Urothelium cell line (cell line): ENCODE results near the gene SASS6.

Experiments
- DNase-seq: peaks from one replicate; pipeline ENCODE4 v3.0.0; 2011; ENCODE audit warnings: low spot score, mixed read lengths
- FAIRE-seq: peaks from 2 replicates; lab custom pipeline; 2011; peaks lifted over from hg19 to GRCh38; lab: Jason Lieb, UNC

Gene SASS6, protein sequence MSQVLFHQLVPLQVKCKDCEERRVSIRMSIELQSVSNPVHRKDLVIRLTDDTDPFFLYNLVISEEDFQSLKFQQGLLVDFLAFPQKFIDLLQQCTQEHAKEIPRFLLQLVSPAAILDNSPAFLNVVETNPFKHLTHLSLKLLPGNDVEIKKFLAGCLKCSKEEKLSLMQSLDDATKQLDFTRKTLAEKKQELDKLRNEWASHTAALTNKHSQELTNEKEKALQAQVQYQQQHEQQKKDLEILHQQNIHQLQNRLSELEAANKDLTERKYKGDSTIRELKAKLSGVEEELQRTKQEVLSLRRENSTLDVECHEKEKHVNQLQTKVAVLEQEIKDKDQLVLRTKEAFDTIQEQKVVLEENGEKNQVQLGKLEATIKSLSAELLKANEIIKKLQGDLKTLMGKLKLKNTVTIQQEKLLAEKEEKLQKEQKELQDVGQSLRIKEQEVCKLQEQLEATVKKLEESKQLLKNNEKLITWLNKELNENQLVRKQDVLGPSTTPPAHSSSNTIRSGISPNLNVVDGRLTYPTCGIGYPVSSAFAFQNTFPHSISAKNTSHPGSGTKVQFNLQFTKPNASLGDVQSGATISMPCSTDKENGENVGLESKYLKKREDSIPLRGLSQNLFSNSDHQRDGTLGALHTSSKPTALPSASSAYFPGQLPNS

DNA sequence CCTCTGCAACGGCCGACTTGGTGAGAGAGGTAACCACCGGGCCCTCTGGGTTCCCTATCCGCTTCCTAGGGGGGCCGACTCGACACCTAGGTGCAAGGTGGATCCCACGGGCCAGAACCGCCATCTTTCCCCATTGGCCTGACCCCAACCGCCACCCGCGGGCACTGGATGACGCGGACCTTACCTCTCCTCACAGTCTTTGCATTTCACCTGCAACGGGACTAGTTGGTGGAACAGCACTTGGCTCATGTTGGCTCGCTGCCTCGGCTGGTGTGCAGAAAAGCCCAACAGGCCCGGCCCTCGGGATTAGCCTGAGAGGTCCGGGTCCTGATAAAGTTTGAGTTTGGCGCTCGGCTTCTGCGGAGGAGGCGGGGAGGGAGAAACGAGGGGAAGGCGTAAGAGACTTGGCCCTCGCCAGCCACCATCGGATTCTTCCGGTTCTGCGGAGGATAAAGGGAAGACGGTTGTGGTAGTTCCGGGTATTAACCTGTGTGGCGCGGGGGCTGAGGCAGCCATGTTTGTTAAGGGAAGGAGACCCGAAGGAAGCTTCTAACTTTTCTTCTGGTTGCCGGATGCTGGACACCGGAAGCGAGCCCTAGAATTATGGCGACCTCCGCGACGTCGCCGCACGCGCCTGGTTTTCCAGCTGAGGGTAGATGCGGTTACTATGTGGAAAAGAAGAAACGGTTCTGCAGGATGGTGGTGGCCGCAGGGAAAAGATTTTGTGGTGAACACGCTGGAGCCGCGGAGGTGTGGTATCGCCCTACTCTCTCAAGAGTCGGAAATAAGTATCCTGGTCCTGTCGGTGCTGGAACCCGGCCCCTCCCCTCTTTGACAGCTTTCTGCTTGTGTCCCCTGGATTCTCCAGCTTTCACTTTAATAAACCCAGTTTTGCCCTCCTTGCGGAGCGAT lies at the start of gene SASS6, which contains the start of gene TRMT13:
Gene SASS6, minus strand, starts transcription at position 365 of the 912 bp plus-strand sequence. Its CDS starts 116 bp downstream, at position 249.
Gene TRMT13, plus strand, starts transcription at position 598 of the 912 bp plus-strand sequence. Its CDS starts 6 bp downstream, at position 604.
- DNase-seq (peak; percentile 94), FAIRE-seq (no peak)

DNA sequence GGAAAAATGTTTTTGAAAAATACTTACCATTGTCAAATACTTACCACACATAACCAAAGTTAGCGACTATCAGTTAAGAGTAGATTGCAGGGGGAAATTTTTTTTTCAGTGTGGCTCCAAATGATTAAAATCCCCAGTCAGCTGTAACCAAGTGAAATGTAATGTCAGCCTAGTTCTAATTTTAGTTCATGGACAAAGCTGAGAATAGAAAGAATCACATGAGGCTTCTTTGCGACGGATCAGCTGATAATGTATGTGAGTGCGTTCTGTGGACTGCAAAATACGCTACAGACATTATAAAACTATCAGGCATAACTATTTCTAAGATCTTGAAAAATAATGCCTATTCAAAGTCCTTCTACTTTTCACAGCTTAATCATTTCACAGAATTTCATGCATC lies 45.4 kb upstream of the SASS6 start, which contains the start of gene LRRC39:
Gene LRRC39, minus strand, starts transcription at position 166 of the 400 bp plus-strand sequence. CDS start 9,740 bp downstream, outside the sequence.
- FAIRE-seq (no peak), DNase-seq (no peak)

DNA sequence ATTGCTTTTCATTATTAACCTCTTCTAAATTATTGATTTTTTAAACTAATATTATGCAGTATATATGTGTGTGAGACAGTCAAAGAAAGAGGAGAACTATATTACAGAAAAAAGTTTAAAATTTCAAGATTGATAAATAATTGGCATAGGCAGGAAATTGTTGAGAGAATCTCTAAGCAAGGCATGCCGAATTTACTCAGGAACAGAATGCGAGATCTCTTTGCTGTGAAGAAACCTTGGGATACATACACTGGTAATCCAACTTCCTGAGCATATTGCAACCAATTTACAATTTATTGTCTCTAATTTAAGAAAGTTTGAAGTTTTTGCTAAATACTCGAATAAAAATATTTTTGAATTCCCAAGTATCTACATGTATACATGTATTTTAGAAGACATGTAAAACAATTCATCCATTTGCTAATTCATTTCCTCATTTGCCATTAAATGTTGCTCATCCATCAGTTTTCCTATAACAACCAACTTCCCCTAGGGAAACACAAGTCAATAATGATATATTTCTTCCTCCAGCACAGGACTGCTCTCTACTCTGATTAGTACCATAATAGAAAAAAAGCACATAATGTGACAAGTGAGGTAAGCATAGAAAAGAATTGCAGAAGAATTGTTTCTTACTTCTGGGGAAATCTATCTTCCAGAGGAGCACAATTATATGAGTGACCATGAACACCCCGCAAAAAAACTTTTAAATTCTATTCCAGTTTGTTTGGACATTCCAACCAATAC lies 44.7 kb upstream of the SASS6 start:
- FAIRE-seq (no peak), DNase-seq (no peak)

DNA sequence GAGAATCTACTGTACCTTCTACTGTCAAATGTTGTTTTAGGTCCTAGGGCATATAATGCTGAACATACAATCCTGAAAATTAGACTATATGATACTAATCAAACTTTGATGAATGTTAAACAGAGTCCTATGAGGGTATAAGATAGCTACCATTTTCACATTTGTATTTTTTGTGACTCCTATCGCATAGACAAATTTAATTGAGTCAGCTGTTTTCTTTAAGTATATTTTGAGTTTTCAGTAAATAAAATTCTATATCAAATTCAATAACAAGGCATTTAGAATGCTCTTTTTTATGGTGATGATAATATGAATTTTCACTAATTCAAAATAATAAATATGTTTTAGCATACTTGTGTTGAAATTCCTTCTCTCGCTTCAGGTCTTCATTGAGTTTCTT lies 35.3 kb upstream of the SASS6 start:
- DNase-seq (no peak), FAIRE-seq (no peak)

DNA sequence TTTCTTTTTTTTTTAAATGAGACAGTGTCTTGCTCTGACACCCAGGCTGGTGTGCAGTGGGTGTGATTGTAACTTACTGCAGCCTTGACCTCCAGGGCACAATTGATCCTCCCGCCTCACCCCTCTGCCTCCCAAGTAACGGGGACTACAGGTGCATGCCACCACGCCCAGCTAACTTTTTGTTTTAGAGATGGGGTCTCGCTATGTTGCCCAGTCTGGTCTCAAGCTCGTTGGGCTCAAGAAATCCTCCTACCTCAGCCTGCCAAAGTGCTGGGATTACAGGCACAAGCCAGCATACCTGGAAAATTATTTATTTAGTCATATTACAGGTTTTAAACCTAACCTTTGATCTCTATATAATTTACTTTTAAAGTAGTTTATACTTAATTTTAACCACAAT lies 32.0 kb upstream of the SASS6 start:
- FAIRE-seq (no peak), DNase-seq (no peak)

DNA sequence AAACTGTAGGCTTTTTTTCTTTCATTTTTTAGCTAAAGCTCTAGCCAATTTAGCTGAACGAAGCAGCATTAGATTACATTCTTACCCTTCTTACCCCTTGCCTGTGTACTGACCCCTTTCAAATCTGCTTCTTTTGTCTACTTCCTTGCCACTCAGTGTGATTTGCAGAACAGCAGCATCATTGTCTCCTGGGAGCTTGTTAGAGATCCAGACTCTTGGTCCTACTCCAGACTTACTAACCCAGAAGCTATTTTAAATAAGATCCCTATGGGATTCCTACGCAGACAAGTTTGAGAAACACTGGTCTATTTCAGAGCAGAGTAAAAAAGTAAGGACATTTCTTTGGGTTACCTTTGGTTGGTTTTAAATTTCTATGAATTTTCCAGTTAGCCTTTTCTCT lies 31.5 kb upstream of the SASS6 start:
- DNase-seq (no peak), FAIRE-seq (no peak)

DNA sequence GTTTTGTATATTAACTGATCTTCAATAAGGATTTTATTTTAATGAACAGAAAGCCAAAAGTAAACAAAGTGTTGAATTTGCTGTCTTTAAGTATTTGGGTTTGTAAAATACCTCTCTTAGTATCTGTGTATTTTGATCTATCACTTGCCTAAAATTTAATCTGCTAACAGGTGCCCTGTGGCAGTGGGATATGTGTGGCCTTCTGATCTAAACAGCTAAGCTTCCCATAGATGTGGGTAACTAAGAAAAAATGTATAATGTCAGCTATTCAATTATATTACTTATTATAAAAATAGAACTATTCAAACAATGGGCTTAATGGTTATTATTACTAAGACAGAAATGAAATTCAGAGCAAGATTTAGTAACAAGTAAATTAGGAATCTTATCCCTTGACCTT lies 30.2 kb upstream of the SASS6 start:
- FAIRE-seq (no peak), DNase-seq (no peak)

DNA sequence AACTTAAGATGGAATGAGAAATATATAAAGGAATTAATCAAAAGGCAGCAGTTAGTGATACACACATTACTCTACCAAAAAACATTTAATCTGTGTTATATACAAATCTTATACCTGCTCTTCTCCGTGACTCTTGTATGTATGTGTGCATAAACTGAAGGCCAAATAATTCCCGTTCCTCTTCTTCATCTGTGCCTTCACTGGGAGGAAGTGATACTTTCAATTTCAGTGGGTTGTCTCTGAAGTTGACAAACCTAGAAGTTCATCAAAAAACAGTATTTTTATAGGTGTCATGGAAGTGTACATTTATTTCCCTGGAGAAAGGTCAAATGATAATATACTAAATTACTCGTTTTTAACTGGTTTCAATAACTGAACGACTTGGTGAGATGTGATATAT lies 19.5 kb upstream of the SASS6 start:
- no peak for DNase-seq
- FAIRE-seq, result no peak

DNA sequence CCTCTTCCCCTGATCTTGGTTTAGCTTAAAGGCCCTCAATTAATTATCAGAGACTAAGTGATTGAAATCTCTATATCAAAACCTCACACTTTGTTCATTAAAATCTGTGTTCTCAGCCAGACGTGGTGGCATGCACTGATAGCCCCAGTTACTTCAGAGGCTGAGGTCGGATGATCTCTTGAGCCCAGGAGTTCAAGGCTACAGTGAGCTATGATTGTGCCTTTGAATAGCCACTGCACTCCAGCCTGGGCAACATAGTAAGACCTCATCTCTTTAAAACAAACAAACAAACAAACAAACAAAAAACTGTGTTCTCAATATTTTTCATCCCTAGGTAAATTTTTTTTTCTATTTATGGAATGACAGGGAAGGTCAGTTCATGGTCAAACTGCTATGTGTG lies 18.9 kb upstream of the SASS6 start:
- DNase-seq (no peak), FAIRE-seq (no peak)

DNA sequence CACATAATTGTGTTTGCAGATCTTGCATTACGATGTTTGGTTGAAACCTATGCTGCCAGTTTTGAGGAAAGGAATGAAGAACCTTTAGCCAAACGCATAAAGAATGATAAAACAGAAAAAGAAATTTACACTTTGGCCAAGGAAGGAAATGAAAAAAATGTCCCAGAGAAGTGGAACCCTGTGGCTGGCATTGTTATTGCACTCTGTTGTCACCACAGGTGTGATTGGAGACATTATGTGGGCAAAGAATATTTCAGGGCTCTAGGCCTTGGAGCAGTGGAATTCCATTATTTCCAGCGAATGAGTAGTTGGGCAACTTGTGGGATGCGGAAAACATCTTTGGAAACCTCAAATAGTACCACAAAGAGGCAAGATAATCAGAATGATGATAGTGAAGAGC lies 15.1 kb upstream of the SASS6 start:
- DNase-seq (no peak), FAIRE-seq (no peak)

DNA sequence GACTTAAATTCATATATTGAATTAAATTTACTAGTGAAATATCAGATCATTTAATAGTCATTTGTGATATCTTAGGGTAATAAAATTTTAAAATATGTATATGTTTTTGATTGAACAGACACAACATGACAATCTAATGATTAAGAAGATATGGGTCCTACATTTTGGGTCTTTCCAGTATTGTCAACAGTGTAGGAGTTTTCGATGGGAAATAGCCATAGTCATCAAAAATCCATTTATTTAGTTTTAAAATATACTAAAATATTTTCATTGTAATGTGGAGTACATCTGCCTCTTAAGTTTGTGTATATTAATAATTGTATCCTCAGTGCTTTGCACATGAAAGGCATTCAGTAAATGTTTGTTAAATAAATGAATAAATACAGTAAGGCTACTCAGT lies 14.2 kb upstream of the SASS6 start:
- no peak for FAIRE-seq

DNA sequence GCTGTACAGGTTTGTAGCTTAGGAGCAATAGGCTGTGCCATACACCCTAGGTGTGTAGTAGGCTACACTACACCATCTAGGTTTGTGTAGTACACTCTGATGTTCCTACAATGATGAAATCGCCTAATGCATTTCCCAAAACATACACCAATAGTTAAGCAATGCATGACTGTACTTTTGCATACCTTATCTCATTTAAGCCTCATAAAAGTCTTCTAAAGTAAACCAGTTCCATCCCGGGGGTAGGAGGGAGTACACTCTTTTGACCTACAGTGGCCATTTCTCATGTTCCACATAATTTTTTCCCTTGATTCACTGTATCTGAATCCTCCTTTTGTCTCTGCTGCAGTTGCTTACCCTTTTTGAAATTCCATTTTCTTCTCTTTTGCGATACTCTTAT lies 12.4 kb upstream of the SASS6 start:
- FAIRE-seq, result no peak
- no peak for DNase-seq

More for the DNA sequence above, 14.2 kb upstream of the SASS6 start:
- DNase-seq, result no peak

DNA sequence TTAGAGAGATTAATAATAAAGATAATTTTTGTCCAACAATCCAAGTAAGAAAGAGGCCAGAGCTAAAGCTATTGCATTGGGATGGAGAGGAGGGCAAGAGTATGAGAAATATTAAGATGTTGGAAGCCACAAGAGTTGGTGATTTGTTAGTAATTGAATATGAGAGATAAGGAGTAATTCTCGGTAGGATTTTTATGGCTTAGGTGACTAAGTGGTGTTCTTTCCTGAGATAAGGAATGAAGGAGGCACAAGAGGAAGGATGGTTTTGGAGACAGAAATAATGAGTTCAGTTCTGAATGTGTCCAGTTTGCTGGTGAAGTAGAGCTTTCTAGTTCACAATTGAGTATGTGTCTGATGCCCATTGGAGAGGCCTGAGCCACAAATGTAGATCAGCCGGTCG lies 9.6 kb upstream of the SASS6 start:
- FAIRE-seq (no peak), DNase-seq (no peak)

DNA sequence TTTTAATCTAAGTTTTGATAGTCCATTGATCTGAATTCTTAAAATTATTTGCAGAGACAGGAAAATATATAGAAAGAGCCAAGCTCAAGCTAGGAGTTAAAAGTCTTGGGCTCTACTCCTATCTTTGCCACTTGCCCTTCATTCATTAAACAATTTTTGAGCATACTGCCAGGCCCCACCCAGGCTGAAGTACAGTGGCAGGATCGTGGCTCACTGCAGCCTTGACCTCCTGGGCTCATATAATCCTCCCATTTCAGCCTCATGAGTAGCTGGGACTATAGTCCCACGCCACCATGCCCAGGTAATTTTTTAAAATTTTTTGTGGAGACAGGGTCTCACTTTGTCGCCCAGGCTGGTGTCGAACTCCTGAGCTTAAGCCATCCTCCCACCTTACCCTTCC lies 8.5 kb upstream of the SASS6 start:
- FAIRE-seq (no peak), DNase-seq (no peak)

DNA sequence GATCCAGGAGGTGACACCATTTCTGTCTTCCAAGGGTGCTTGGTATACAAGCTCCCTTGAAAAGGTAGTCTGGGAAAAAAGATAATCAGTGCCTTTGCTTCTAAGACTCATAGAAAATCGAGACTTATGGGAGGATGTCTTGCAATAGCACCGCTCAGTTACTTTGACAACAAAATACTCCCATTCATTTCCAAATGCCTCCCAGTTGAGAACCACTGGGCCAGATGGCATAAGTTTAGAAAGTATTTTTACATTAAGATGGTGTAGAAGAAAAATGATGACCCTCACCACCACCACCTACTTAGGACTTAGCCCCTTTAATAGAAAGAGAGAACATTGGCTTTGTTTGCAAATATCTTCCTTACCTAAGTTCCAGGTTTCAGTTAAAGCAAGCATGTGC lies 4.9 kb upstream of the SASS6 start:
- no peak for FAIRE-seq

DNA sequence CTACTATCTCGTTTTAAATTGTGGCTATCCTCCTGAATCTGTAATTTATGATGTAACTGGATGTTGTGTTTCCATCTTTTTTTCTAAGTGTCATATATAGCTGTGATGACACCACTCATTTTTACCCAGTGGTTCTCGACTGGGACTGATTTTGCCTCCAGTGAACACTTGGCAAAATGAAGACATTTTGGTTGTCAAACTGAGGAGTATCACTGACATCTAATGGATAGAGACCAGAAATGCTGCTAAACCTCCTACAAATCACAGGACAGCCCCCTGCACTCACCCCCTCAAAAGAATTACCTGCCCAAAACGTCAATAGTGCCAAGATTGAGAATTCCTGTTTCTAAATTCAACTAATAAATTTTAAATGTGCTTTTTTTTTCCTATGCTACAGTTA lies 2.1 kb upstream of the SASS6 start:
- FAIRE-seq (no peak), DNase-seq (no peak)

More for the DNA sequence above, 4.9 kb upstream of the SASS6 start:
- DNase-seq, result no peak

DNA sequence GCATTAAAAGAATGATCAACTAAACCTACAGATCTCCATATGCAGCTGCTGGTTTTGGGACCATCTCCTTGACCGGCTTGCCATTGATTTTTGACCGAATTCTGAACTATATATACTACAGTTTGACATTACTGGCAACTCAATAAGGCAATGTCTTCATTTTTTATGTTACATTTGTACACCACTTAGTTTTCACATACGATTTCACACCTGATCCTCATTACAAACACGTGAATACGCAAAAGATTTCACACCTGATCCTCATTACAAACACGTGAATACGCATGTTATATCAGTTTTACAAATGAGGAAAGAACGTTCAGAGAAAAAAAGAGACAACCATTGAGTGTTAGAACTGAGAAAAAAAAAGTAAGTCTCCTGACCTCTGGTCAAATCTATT lies 1.1 kb downstream of the SASS6 start:
- DNase-seq (no peak), FAIRE-seq (no peak)

DNA sequence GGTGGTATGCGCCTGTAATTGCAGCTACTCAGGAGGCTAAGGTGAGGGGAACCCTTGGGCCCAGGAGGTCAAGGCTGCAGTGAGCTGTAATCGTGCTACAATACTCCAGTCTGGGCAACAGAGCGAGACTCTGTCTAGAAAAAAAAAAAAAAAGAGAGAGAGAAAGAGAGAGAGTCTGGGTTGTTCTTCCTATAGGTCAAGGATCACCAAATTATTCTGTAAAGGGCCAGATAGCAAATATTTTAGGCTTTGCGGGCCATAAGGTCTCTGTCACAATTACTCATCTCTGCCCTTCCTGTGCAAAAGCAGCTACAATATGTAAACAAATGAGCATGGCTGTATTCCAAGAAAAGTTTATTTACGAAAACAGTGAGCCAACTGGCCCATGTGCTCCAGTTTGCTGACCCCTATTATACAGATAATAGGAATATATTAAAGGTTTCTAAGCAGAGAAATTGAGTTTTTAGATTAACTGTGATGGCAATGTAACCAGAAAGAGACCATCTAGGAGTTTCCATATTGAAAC lies 2.1 kb downstream of the SASS6 start:
- no peak for DNase-seq
- no peak for FAIRE-seq

DNA sequence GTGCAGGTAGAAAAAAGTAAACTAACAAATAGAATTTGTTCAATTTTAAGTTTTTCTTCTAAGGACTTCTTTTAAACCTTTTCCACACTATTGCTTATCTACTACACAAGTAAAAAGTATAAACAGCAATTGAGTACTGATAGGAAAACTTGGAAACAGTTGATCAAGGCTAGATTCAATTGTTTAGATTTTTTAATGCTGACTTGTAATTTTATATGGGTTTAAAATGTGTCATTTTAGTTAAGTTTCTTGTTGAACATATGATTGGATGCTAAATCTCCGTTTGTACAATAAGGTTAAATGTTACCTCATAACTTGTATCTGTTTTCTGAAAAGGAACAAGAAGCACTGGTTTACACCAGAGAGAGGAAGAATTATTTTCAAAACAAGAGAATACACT lies 5.5 kb downstream of the SASS6 start:
- no peak for FAIRE-seq

DNA sequence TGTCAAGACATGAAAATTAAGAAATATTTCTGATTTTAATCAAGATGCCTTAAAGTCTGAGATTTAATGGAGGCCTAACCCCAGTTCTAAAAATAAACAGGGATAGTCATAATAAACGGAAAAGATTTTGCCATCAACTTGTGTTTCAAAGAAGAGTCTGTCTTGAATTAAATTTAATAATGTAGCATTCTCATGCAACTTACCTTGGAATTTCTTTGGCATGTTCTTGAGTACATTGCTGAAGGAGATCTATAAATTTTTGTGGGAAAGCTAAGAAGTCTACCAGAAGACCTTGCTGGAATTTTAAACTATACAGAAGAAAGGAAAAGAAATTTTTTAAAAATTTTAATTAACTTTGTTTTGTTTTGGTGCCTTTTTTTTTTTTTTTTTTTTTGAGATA lies 10.6 kb downstream of the SASS6 start:
- FAIRE-seq, result no peak
- DNase-seq, result no peak

More for the DNA sequence above, 5.5 kb downstream of the SASS6 start:
- DNase-seq, result no peak
